Activated CD8-positive, alpha-beta memory T cell treated with anti-CD3 and anti-CD28 coated beads for 24 hours (primary cell): Measurements from ENCODE around the gene NDUFAF3.

Experiments
- DNase-seq: peaks from one replicate; pipeline ENCODE4 v3.0.0-alpha.2; 2020

The NDUFAF3 gene

GRCh38 chr3:49021813-49022687 lies at the start of gene NDUFAF3:
Gene NDUFAF3, plus strand, starts transcription at chr3:49022121. Its CDS starts 24 bp downstream, at chr3:49022145.
- peak; percentile 98 for DNase-seq

- no peak for DNase-seq
Observed at GRCh38 chr3:48974076-48974864, 47.7 kb upstream of the NDUFAF3 start.

- no peak for DNase-seq
Observed at GRCh38 chr3:48979451-48979850, 42.5 kb upstream of the NDUFAF3 start.

GRCh38 chr3:48980295-48980694 lies 41.6 kb upstream of the NDUFAF3 start:
- no peak for DNase-seq

GRCh38 chr3:48982016-48982415 lies 39.9 kb upstream of the NDUFAF3 start:
- no peak for DNase-seq

- no peak for DNase-seq
Observed at GRCh38 chr3:48982686-48983085, 39.2 kb upstream of the NDUFAF3 start.

DNA sequence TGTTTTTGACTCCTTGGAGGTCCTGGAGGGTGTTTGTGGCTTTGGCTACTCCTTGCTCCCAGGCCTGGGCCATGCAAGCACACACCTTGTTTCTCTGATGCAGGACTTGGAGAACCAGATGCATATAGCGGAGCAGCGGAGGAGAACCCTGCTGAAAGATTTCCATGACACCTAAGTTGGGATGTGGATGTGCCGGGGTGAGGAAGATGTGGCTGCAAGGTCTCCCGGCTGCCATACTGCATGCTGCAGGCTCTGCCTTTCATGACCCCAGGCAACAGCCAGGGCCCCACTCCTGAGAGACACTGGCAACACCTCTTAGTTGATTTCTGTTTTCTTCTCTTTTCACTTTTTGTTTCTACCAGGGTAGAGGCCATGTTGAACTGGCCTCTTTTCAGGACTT lies 38.8 kb upstream of the NDUFAF3 start:
- DNase-seq, result no peak

GRCh38 chr3:48984663-48985062 lies 37.3 kb upstream of the NDUFAF3 start:
- no peak for DNase-seq

- no peak for DNase-seq
Observed at GRCh38 chr3:48985831-48986376, 36.0 kb upstream of the NDUFAF3 start.

- DNase-seq, result no peak
Observed at GRCh38 chr3:48989126-48989795, 32.7 kb upstream of the NDUFAF3 start.

DNA sequence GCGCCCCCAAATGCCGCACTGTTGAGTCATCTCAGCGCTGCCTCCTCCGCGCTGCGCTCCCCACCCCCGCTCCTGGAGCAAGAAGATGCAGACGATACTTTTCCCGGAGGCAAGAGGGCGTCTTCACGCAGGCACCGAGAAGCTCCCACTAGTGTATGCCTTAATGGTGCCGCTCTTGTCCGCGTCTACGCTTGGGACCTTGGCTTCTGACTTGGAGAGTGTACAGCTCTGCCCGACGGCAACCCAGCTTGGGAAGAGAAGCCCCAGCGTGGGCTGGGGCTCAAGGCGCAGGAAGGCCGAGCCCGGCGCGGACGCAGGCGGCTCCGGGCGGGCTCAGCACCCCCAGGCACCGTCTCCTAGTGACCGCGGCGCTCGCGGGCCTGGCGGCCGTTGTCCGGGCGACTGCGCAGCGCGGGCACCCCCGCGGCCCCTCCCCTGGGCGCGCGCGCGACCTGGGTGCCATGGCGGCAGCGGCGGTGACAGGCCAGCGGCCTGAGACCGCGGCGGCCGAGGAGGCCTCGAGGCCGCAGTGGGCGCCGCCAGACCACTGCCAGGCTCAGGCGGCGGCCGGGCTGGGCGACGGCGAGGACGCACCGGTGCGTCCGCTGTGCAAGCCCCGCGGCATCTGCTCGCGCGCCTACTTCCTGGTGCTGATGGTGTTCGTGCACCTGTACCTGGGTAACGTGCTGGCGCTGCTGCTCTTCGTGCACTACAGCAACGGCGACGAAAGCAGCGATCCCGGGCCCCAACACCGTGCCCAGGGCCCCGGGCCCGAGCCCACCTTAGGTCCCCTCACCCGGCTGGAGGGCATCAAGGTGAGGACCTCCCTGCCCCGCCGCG lies 31.9 kb upstream of the NDUFAF3 start, which contains the start of gene P4HTM:
TSS of gene P4HTM (plus strand) at position 446 of the 840 bp plus-strand sequence. CDS start at position 462, 16 bp downstream.
- DNase-seq, result peak; percentile 91

DNA sequence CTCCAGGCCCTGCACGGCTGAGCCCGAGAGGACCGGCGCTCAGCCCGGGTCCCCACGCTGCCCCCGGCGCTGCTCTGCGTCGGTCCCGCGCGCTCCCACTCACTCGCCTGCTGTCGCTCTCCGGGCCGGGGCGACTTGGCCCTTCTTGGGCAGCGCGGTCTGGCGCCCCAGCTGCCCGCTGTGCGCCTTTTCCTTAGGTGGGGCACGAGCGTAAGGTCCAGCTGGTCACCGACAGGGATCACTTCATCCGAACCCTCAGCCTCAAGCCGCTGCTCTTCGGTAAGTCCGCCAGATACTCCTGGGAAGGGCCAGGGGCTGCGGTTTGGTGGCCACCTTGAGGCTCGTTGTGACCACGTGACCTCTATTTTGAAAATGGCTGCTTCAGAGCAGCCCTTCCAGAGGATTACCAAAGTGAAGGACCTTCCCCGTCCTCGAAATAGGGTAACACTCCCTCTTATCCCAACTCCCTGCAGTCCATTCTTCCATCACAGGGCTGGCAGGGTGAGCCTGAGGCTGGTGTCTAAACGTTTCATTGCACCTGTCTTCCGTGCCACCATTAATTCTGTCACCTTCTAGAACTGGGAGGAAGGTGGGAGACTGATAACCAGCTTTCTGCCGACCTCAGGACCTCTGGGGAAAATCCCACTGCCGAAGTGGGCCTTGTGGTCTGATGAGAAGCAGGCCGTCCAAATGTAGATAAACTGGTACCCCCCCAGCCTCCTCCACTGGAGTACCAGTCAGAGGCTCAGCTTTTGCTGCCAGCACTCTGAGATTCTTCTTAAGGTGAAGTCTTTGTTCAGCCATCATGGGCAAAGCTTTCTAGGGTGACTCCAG lies 31.1 kb upstream of the NDUFAF3 start:
- DNase-seq, result peak; percentile 79

GRCh38 chr3:48991851-48992545 lies 29.9 kb upstream of the NDUFAF3 start:
- DNase-seq, result no peak

- DNase-seq, result no peak
Observed at GRCh38 chr3:48993834-48994233, 28.1 kb upstream of the NDUFAF3 start.

DNA sequence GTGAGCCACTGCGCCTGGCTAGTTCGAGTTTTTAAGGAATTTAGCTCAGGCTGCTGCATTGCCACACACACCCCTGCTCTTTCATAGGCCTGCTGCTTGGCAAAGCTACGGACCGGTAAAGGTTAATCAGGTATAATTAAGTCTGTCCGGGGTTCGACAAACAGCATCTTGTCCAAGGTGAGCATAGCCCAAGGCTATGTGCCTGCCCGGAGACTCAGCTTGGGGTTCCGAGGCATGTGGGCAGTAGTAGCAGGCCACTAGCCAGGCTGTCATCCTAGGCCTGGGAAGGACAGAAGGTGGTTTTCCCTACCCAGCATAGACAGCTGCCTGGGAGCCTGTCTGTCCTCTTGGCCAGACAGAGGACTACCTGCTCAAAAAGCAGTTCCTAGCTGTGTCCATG lies 25.3 kb upstream of the NDUFAF3 start:
- DNase-seq, result no peak

DNA sequence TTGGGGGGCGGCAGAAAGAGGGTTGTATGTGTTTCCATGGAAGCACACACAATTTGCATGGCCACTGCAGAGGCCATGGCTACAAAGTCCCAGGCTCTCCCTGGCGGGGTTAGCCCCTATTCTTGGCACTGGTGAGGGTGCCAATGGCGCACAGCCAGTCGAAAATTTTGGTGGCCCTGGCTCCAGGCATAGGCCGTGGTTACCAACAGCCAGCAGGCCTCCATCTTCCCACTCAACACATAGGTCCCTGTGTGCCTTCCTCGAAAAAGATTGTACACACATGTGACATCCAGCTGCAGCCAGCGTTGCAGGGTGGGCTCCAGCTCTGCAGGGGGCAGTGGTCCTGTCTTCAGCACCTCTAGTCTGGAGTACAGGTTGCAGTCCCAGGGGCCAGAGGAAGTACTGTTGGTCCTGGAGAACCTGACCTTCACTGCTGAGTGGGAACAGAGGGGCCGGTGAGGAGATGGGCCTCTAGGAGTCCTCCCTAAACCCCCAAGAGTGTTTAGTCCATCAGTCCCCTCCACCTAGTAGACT lies 24.8 kb upstream of the NDUFAF3 start:
- no peak for DNase-seq

DNA sequence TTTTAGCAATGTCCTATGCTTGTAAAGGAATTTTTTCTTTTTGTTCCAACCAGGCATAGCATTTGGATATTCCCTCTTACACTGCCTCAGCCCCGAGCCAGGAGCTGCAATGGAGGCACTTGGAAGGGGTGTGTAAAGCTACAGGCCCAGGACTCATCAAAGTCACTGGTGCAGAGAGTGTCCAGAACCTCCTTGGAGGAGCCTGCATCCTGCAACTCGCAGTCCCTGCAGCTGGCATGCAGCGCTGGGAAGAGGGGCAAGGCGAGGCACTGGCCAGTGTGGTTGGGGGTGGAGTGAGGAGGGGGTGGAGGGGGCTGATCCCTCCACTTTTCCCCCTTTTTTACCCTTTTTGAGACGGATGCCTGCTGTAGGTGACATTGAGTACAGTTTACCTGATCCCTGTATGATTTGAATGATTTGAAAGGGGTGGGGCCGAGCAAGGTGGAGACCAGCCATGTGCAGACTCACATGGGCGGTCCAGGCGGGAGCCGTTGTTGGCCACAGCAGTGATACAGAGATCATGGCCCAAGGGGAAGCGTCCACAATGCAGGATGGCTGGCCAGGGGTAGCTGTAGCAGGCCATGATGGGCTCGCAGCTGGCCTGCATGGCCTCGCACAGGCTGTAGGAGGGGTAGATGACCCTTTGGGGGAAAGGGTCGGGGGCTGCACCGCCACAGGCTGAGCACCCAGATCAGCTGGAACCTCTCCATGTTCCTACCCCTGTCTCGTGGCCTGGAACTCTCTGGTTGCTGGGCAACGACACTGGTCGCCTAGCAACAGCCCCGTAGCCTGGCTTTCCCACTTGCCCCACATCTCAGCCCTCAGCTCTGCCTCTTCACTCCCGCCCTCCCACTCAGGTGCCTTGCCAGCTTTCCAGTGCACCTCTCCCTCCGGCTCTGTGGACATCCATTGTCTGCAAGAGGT lies 23.9 kb upstream of the NDUFAF3 start:
- DNase-seq, result no peak

- DNase-seq, result no peak
Observed at GRCh38 chr3:48999085-48999858, 22.6 kb upstream of the NDUFAF3 start.
